Bladder microvascular endothelial cell (primary cell): ENCODE results near the gene AHDC1. TPM values are rescaled to one million over a fixed set of nuclear protein-coding genes. Genes with fewer than 3 reads are reported as not detected.

Source experiments
- total RNA-seq: library from RNA; depleted of rRNA; stranded (reverse); fragments of >200 nt; gene quantifications from 2 replicates; pipeline ENCODE4 v1.2.3, GENCODE V29; 2014

AHDC1 gene
- total RNA-seq = 3.9 and 17.2 TPM in 2 replicates

GRCh38 chr1:27603681-27604578 lies at the start of gene AHDC1:
TSS of gene AHDC1 (minus strand) at chr1:27604144. CDS start at chr1:27552115, 52,029 bp downstream.

GRCh38 chr1:27634985-27635367 lies 31.0 kb upstream of the AHDC1 start, which contains the start of gene FGR:
TSS of gene FGR (minus strand) at chr1:27635185. CDS start at chr1:27623916, 11,269 bp downstream.

GRCh38 chr1:27489973-27490741 lies 113.8 kb downstream of the AHDC1 start, which contains the start of gene WASF2:
TSS of gene WASF2 (minus strand) at chr1:27490167. CDS start at chr1:27428890, 61,277 bp downstream.

Other genes starting within 250 kb of the AHDC1 start
- gene MAP3K6, start 237.2 kb downstream of the AHDC1 start, total RNA-seq = 7.4 and 7.9 TPM in 2 replicates
- 0.32 TPM in 1 of 2 replicates, not detected in the other for gene FCN3, start 229.3 kb downstream of the AHDC1 start, total RNA-seq
- not detected in 2 replicates for gene CD164L2, start 220.8 kb downstream of the AHDC1 start, total RNA-seq
- gene GPR3, start 211.5 kb downstream of the AHDC1 start, total RNA-seq = 0.16 and 0.19 TPM in 2 replicates
- 31.6 and 103 TPM in 2 replicates for gene WASF2, start 114.0 kb downstream of the AHDC1 start, total RNA-seq
- 0.06 and 0.49 TPM in 2 replicates for gene FGR, start 31.0 kb upstream of the AHDC1 start, total RNA-seq
- gene IFI6, start 68.0 kb upstream of the AHDC1 start, total RNA-seq = 42.7 and 87.9 TPM in 2 replicates
- 8.0 and 8.6 TPM in 2 replicates for gene FAM76A, start 121.8 kb upstream of the AHDC1 start, total RNA-seq
- gene STX12, start 169.1 kb upstream of the AHDC1 start, total RNA-seq = 67.0 and 163 TPM in 2 replicates
- 33.4 and 63.5 TPM in 2 replicates for gene PPP1R8, start 226.6 kb upstream of the AHDC1 start, total RNA-seq